Measurements from ENCODE around the gene RPS15.

The RPS15 gene

GRCh38 chr19:1482361-1483130 lies 44.4 kb downstream of the RPS15 start:
- no peaks in the 10 kb centered on the region for H3K36me3 ChIP-seq (replicated peaks; ENCODE audit: insufficient read depth, low read length)
- no peak overlapping the region for H3K27ac ChIP-seq (ENCODE audit: low read length)
- H3K4me3 ChIP-seq (ENCODE audit: low read length), result no peak overlapping the region
- H3K9ac ChIP-seq (ENCODE audit: low read length), result no peak overlapping the region
- no peak for DNase-seq
- peaks cover 42% of the 10 kb centered on the region for H3K27me3 ChIP-seq (replicated peaks; ENCODE audit: insufficient read depth, low read length)
- H3K79me2 ChIP-seq (ENCODE audit: low read length), result peaks cover 14% of the 10 kb centered on the region
- H3K4me1 ChIP-seq (ENCODE audit: low read length), result no peaks in the 10 kb centered on the region
- H2AFZ ChIP-seq (ENCODE audit: low read length), result no peak overlapping the region
- TF ChIP-seq EZH2 (optimal IDR thresholded peaks at IDR 0.05; ENCODE audit: low read depth, low read length) (no peak), EZH2phosphoT487 (IDR thresholded peaks at IDR 0.05; ENCODE audit: low read length) (no peak)
- TF ChIP-seq, protein P1, sequence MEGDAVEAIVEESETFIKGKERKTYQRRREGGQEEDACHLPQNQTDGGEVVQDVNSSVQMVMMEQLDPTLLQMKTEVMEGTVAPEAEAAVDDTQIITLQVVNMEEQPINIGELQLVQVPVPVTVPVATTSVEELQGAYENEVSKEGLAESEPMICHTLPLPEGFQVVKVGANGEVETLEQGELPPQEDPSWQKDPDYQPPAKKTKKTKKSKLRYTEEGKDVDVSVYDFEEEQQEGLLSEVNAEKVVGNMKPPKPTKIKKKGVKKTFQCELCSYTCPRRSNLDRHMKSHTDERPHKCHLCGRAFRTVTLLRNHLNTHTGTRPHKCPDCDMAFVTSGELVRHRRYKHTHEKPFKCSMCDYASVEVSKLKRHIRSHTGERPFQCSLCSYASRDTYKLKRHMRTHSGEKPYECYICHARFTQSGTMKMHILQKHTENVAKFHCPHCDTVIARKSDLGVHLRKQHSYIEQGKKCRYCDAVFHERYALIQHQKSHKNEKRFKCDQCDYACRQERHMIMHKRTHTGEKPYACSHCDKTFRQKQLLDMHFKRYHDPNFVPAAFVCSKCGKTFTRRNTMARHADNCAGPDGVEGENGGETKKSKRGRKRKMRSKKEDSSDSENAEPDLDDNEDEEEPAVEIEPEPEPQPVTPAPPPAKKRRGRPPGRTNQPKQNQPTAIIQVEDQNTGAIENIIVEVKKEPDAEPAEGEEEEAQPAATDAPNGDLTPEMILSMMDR (IDR thresholded peaks at IDR 0.05; ENCODE audit: low read length), result no peak
- no peaks in the 10 kb centered on the region for H3F3A ChIP-seq (ENCODE audit: insufficient read depth, low read length)
- H3K9me2 ChIP-seq (replicated peaks; ENCODE audit: insufficient read depth, low read length), result no peaks in the 10 kb centered on the region
- H4K20me1 ChIP-seq (ENCODE audit: insufficient read depth, low read length), result no peaks in the 10 kb centered on the region
- H3K4me2 ChIP-seq (ENCODE audit: low read depth, low read length), result no peak overlapping the region
- H3K9me3 ChIP-seq (replicated peaks; ENCODE audit: insufficient read depth, low read length), result no peaks in the 10 kb centered on the region

DNA sequence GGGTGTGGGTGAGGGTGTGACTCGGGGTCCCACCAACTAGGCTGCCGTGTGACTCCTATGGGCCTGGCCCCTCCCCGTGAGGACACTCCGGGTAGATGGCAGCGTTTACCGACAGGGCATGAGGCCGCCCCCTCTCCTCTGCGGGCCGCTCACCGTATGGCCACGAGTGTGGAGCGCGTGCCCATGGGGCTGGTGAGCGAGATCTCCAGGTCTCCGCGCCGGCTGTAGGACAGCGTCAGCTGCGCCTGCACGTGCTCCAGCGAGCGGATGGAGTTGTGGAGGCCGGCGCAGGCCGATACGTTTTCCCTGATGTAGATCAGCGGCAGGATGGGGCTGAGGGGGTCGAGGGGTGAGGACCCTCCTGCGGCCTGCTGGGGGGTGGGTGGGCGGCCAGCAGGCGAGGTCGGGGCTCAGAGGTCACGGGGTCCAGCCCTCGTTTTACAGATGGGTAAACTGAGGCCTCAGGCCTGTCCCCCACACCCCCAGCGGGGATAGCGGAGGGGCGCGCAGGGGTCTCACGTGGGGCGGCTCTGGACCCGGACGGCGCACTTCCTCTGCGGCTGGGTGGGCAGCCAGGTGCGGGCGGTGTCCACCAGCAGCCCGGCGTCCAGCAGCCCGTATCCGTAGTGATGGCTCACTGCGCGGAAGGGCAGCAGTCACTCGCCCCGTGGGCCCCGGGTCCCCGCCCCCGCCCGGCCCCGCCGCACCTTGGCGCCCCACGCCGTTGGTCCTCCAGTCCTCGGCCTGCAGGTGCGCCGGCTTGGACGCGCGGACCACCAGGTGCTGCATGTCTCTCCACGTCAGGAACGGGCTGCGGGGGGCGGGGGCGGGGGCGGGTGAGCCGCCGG lies 45.2 kb downstream of the RPS15 start:
- Histone ChIP-seq H3K27me3 (replicated peaks; ENCODE audit: insufficient read depth, low read length) (peaks cover 50% of the 10 kb centered on the region), H2AFZ (ENCODE audit: low read length) (no peak overlapping the region), H3K4me3 (ENCODE audit: low read length) (no peak overlapping the region), H3K79me2 (ENCODE audit: low read length) (peaks cover 6% of the 10 kb centered on the region), H3K9me3 (replicated peaks; ENCODE audit: insufficient read depth, low read length) (no peaks in the 10 kb centered on the region), H3K4me1 (ENCODE audit: low read length) (no peaks in the 10 kb centered on the region), H3K36me3 (replicated peaks; ENCODE audit: insufficient read depth, low read length) (no peaks in the 10 kb centered on the region), H3K9me2 (replicated peaks; ENCODE audit: insufficient read depth, low read length) (no peaks in the 10 kb centered on the region), H3K9ac (ENCODE audit: low read length) (no peak overlapping the region), H4K20me1 (ENCODE audit: insufficient read depth, low read length) (no peaks in the 10 kb centered on the region), H3K27ac (ENCODE audit: low read length) (no peak overlapping the region), H3F3A (ENCODE audit: insufficient read depth, low read length) (no peaks in the 10 kb centered on the region), H3K4me2 (ENCODE audit: low read depth, low read length) (no peak overlapping the region)
- DNase-seq, result no peak
- TF ChIP-seq EZH2 (optimal IDR thresholded peaks at IDR 0.05; ENCODE audit: low read depth, low read length), result no peak
- TF ChIP-seq, protein P1 (IDR thresholded peaks at IDR 0.05; ENCODE audit: low read length), result no peak
- no peak for TF ChIP-seq EZH2phosphoT487 (IDR thresholded peaks at IDR 0.05; ENCODE audit: low read length)

DNA sequence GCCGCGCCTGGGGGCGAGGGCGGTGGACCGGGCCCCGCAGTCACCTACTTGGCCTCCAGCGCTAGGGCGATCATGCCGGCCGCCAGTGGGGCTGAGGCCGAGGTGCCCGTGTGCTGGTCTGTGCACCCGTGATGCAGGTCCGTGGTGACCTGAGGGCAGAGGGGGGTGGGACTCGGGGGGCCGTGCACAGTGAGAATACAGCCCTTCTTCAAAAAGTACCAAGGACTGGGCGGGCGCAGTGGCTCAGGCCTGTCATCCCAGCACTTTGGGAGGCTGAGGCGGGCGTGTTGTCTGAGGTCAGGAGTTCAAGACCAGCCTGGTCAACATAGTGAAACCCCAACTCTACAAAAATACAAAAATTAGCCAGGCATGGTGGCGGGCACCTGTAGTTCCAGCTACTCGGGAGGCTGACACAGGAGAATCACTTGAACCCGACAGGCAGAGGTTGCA lies 45.8 kb downstream of the RPS15 start:
- Histone ChIP-seq H3K36me3 (replicated peaks; ENCODE audit: insufficient read depth, low read length) (no peaks in the 10 kb centered on the region), H3F3A (ENCODE audit: insufficient read depth, low read length) (no peaks in the 10 kb centered on the region), H2AFZ (ENCODE audit: low read length) (no peak overlapping the region), H3K79me2 (ENCODE audit: low read length) (no peaks in the 10 kb centered on the region; the same call in 1 of the 2 replicates), H3K4me1 (ENCODE audit: low read length) (no peaks in the 10 kb centered on the region), H4K20me1 (ENCODE audit: insufficient read depth, low read length) (no peaks in the 10 kb centered on the region), H3K4me2 (ENCODE audit: low read depth, low read length) (no peak overlapping the region), H3K27me3 (replicated peaks; ENCODE audit: insufficient read depth, low read length) (peaks cover 56% of the 10 kb centered on the region), H3K9ac (ENCODE audit: low read length) (no peak overlapping the region), H3K4me3 (ENCODE audit: low read length) (no peak overlapping the region), H3K9me2 (replicated peaks; ENCODE audit: insufficient read depth, low read length) (no peaks in the 10 kb centered on the region), H3K27ac (ENCODE audit: low read length) (no peak overlapping the region), H3K9me3 (replicated peaks; ENCODE audit: insufficient read depth, low read length) (no peaks in the 10 kb centered on the region)
- TF ChIP-seq EZH2phosphoT487 (IDR thresholded peaks at IDR 0.05; ENCODE audit: low read length) (no peak), EZH2 (optimal IDR thresholded peaks at IDR 0.05; ENCODE audit: low read depth, low read length) (no peak)
- TF ChIP-seq, protein P1 (IDR thresholded peaks at IDR 0.05; ENCODE audit: low read length), result no peak
- DNase-seq, result no peak

Data from MM.1S (cell line).